DND-41 (cell line): ENCODE data around the gene METAP1D.

Experiments
- CTCF ChIP-seq: IDR thresholded peaks from 2 replicates; pipeline ENCODE4 v1.5.1; 2012; ENCODE audit warnings: borderline replicate concordance, low read length, moderate library complexity, mild to moderate bottlenecking; ENCODE audit not compliant: poor library complexity, severe bottlenecking; ENCODE audit errors: extremely low read depth
- EZH2 ChIP-seq: IDR thresholded peaks from 3 replicates; pipeline ENCODE4 v1.6.1; 2012; ENCODE audit warnings: borderline replicate concordance, low read depth, mild to moderate bottlenecking, moderate library complexity, low read length, inconsistent platforms; ENCODE audit not compliant: severe bottlenecking

- TF ChIP-seq CTCF: no peak
- TF ChIP-seq EZH2: no peak
Measured at GRCh38 chr2:172073518-172073917, 73.8 kb downstream of the METAP1D start.
